Spleen (tissue), 7 donors: ENCODE data around the gene SEMG2.

Source experiments
- CTCF ChIP-seq, 11 experiments: fragments of 200-600 bp in 7 of 11; fragments of 450-650 bp in 4 of 11; sonication (generic) in 4 of 11; IDR thresholded peaks in 8 of 11; conservative IDR thresholded peaks in 3 of 11; 1 replicate in 7 of 11; 2 replicates in 4 of 11; pipeline versions ENCODE4 v1.4.0 to v1.8.0; 2016 to 2021; ENCODE audit warnings: antibody characterized with exemption in 11 of 11, inconsistent platforms in 4 of 11, mild to moderate bottlenecking in 1 of 11
- POLR2A ChIP-seq, 3 donors: fragments of 450-650 bp; IDR thresholded peaks; one replicate each; pipeline ENCODE4 v1.5.1; 2017; ENCODE audit warnings: antibody characterized with exemption in 3 of 3, mild to moderate bottlenecking in 1 of 3
- POLR2AphosphoS5 ChIP-seq, 3 donors: sonication (generic); formaldehyde crosslinking; IDR thresholded peaks; one replicate each; pipeline ENCODE4 v1.5.1; 2017; ENCODE audit warnings: antibody characterized with exemption in 3 of 3
- donor health status: DM: no; HTN: no; CAD: no; lungs with moderate emphysema.
- donor health status: DM: no; HTN: no; CAD: no.
- donor health status: DM: no; HTN: no; CAD: no.

GRCh38 chr20:45218636-45219035 lies 2.5 kb upstream of the SEMG2 start:
- TF ChIP-seq CTCF (IDR thresholded peaks at IDR 0.05 in 8 of 11, conservative IDR thresholded peaks at IDR 0.05 in 3 of 11) (no peak), POLR2A (IDR thresholded peaks at IDR 0.05) (no peak), POLR2AphosphoS5 (IDR thresholded peaks at IDR 0.05) (no peak)
